Fibroblast of villous mesenchyme (primary cell): ENCODE measurements around the gene HAGHL. TPM values are rescaled to one million over a fixed set of nuclear protein-coding genes. Genes with fewer than 3 reads are reported as not detected.
"Not testable (repeated sequence)": the region's sequence is repeated elsewhere in the genome, so short reads cannot be mapped to it uniquely, and the experiment has no call there.

Experiments used
- DNase-seq: peaks from one replicate; pipeline ENCODE4 v3.0.0-alpha.2; 2010; ENCODE audit warnings: low read depth
- H3K4me3 ChIP-seq: 2 replicates; pipeline ENCODE4 v1.5.1; 2011; ENCODE audit warnings: low read depth, mild to moderate bottlenecking, low read length
- total RNA-seq: library from RNA; depleted of rRNA; stranded (reverse); fragments of >200 nt; gene quantifications from 2 replicates; pipeline ENCODE4 v1.2.3, GENCODE V29; 2012
- TF ChIP-seq, protein P1 (sequence below): IDR thresholded peaks from 2 replicates; pipeline ENCODE4 v1.5.1; 2012; ENCODE audit warnings: low read depth, mild to moderate bottlenecking, low read length; ENCODE audit not compliant: insufficient read depth

The HAGHL gene
- total RNA-seq, 1 donor, result 14.7 TPM

GRCh38 chr16:710500-711075 is 16.3 kb upstream of the HAGHL start:
- TF ChIP-seq, protein P1, sequence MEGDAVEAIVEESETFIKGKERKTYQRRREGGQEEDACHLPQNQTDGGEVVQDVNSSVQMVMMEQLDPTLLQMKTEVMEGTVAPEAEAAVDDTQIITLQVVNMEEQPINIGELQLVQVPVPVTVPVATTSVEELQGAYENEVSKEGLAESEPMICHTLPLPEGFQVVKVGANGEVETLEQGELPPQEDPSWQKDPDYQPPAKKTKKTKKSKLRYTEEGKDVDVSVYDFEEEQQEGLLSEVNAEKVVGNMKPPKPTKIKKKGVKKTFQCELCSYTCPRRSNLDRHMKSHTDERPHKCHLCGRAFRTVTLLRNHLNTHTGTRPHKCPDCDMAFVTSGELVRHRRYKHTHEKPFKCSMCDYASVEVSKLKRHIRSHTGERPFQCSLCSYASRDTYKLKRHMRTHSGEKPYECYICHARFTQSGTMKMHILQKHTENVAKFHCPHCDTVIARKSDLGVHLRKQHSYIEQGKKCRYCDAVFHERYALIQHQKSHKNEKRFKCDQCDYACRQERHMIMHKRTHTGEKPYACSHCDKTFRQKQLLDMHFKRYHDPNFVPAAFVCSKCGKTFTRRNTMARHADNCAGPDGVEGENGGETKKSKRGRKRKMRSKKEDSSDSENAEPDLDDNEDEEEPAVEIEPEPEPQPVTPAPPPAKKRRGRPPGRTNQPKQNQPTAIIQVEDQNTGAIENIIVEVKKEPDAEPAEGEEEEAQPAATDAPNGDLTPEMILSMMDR, result no peak
- DNase-seq, result no peak
- H3K4me3 ChIP-seq, result no peak overlapping the region

GRCh38 chr16:711084-711483 is 15.8 kb upstream of the HAGHL start:
- no peak for DNase-seq
- TF ChIP-seq, protein P1, result no peak
- no peak overlapping the region for H3K4me3 ChIP-seq

- TF ChIP-seq, protein P1, result peak; percentile 92
- no peak overlapping the region for H3K4me3 ChIP-seq
- peak; percentile 60 for DNase-seq
Observed at GRCh38 chr16:711548-712320, 15.2 kb upstream of the HAGHL start.

DNA sequence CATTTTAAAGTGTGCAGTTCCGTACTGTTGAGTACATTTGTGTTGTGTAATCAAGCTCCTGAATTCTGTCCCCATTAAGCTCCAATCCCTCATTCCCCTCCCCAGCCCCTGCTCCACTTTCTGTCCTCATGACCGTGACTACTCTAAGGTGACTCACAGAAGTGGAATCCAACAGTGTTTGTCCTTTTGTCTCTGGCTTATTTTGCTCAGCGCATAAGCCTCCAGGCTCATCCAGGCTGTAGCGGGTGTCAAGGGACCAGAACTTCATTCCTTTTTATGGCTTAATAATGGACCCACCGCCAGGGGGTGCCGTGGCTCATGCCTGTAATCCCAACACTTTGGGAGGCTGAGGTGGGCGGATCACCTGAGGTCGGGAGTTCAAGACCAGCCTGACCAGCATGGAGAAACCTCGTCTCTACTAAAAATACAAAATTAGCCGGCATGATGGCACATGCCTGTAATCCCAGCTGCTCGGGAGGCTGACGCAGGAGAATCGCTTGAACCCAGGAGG is 14.1 kb upstream of the HAGHL start:
- TF ChIP-seq, protein P1, result peak; percentile 55
- DNase-seq, result peak; percentile 94
- not testable (repeated sequence) for H3K4me3 ChIP-seq

- DNase-seq, result no peak
- TF ChIP-seq, protein P1, result no peak
- no peak overlapping the region for H3K4me3 ChIP-seq
Observed at GRCh38 chr16:714079-714478, 12.8 kb upstream of the HAGHL start.

- DNase-seq, result peak; percentile 87
- TF ChIP-seq, protein P1, result no peak
- peak within 1 kb of the TSS; percentile 66 for H3K4me3 ChIP-seq
Observed at GRCh38 chr16:714558-715476, 12.1 kb upstream of the HAGHL start, which contains the start of gene METRN. Gene METRN, plus strand, starts transcription at chr16:715118. Its CDS starts 172 bp downstream, at chr16:715290.
